M059J (cell line): ENCODE data around the gene TFF1. TPM values are rescaled to one million over a fixed set of nuclear protein-coding genes. Genes with fewer than 3 reads are reported as not detected.

Source experiments
- DNase-seq: peaks from one replicate; pipeline ENCODE4 v3.0.0-alpha.2; 2012; ENCODE audit warnings: low read depth
- total RNA-seq: library from RNA; depleted of rRNA; stranded (reverse); fragments of >200 nt; shearing (Covaris generic); gene quantifications from 2 replicates; pipeline ENCODE4 v1.2.3, GENCODE V29; 2014

The TFF1 gene
- total RNA-seq, 1 experiment from 2014 or later, result not detected

GRCh38 chr21:42398436-42399028 lies 32.2 kb upstream of the TFF1 start:
- no peak for DNase-seq

GRCh38 chr21:42397746-42398394 lies 31.5 kb upstream of the TFF1 start:
- DNase-seq, result no peak

- DNase-seq, result no peak
Observed at GRCh38 chr21:42396799-42397745, 30.7 kb upstream of the TFF1 start.

- DNase-seq, result peak; percentile 39
Observed at GRCh38 chr21:42395905-42396651, 29.7 kb upstream of the TFF1 start, which contains the start of gene TMPRSS3. Gene TMPRSS3, minus strand, starts transcription at chr21:42396052. Its CDS starts 635 bp downstream, at chr21:42395417.

GRCh38 chr21:42395302-42395701 lies 29.0 kb upstream of the TFF1 start:
- DNase-seq, result no peak

- DNase-seq, result no peak
Observed at GRCh38 chr21:42393443-42393950, 27.2 kb upstream of the TFF1 start.

GRCh38 chr21:42392731-42393442 lies 26.6 kb upstream of the TFF1 start:
- DNase-seq, result no peak

GRCh38 chr21:42391297-42391696 lies 25.0 kb upstream of the TFF1 start:
- no peak for DNase-seq

- no peak for DNase-seq
Observed at GRCh38 chr21:42390696-42391095, 24.4 kb upstream of the TFF1 start.

- DNase-seq, result no peak
Observed at GRCh38 chr21:42390193-42390592, 23.9 kb upstream of the TFF1 start.

- DNase-seq, result peak; percentile 10
Observed at GRCh38 chr21:42389449-42389835, 23.1 kb upstream of the TFF1 start.

GRCh38 chr21:42388740-42389448 lies 22.6 kb upstream of the TFF1 start:
- peak; percentile 14 for DNase-seq

GRCh38 chr21:42387843-42388340 lies 21.6 kb upstream of the TFF1 start:
- no peak for DNase-seq

GRCh38 chr21:42387164-42387563 lies 20.8 kb upstream of the TFF1 start:
- no peak for DNase-seq

GRCh38 chr21:42386034-42386591 lies 19.8 kb upstream of the TFF1 start:
- DNase-seq, result no peak

GRCh38 chr21:42385619-42386018 lies 19.3 kb upstream of the TFF1 start:
- no peak for DNase-seq

- DNase-seq, result no peak
Observed at GRCh38 chr21:42384989-42385388, 18.7 kb upstream of the TFF1 start.

- DNase-seq, result no peak
Observed at GRCh38 chr21:42384156-42384945, 18.0 kb upstream of the TFF1 start.

GRCh38 chr21:42383331-42383730 lies 17.0 kb upstream of the TFF1 start:
- no peak for DNase-seq
